K562 (cell line): ENCODE measurements around the gene PLA2G12B. TPM values are rescaled to one million over a fixed set of nuclear protein-coding genes. Genes with fewer than 3 reads are reported as not detected.

Source experiments
- AFF4 ChIP-seq: sonication (generic); formaldehyde crosslinking; IDR thresholded peaks from 2 replicates; pipeline ENCODE4 v1.8.0; 2023; ENCODE audit warnings: mild to moderate bottlenecking, missing genetic modification reagents
- FOXJ3 ChIP-seq: sonication (generic); formaldehyde crosslinking; IDR thresholded peaks from 2 replicates; pipeline ENCODE4 v1.4.0; 2020; ENCODE audit warnings: mild to moderate bottlenecking, missing genetic modification reagents
- HDAC2 ChIP-seq: fragments of 450-650 bp; IDR thresholded peaks from 2 replicates; pipeline ENCODE4 v1.6.1; 2016; ENCODE audit warnings: mild to moderate bottlenecking
- JUND ChIP-seq, 2 experiments: IDR thresholded peaks; 2 replicates in 1 of 2; 3 replicates in 1 of 2; pipeline ENCODE4 v1.6.1; 2011; ENCODE audit warnings: borderline replicate concordance in 2 of 2, low read depth in 2 of 2, low read length in 2 of 2, improper control_type of control experiment in 1 of 2, missing biosample characterization in 1 of 2, missing genetic modification characterization in 1 of 2, missing genetic modification reagents in 1 of 2
- OTX1 ChIP-seq: fragments of 450-650 bp; formaldehyde crosslinking; IDR thresholded peaks from 2 replicates; pipeline ENCODE4 v1.4.0; 2022; ENCODE audit warnings: mild to moderate bottlenecking
- POLR2AphosphoS2 ChIP-seq: IDR thresholded peaks from 2 replicates; pipeline ENCODE4 v1.6.1; 2012; ENCODE audit warnings: low read length, improper control_type of control experiment
- RCOR1 ChIP-seq, 2 experiments: IDR thresholded peaks; 2 replicates each; pipeline ENCODE4 v1.6.1; 2012; ENCODE audit warnings: low read depth in 2 of 2, low read length in 2 of 2, borderline replicate concordance in 1 of 2, improper control_type of control experiment in 1 of 2
- RFX7 ChIP-seq: fragments of 250-450 bp; sonication (Bioruptor Pico); IDR thresholded peaks from 2 replicates; pipeline ENCODE4 v1.5.1; 2021; ENCODE audit warnings: mild to moderate bottlenecking
- SP1 ChIP-seq: sonication (generic); formaldehyde crosslinking; IDR thresholded peaks from 2 replicates; pipeline ENCODE4 v1.8.1; 2022; ENCODE audit warnings: mild to moderate bottlenecking, missing genetic modification reagents
- TAL1 ChIP-seq: fragments of 450-650 bp; IDR thresholded peaks from 2 replicates; pipeline ENCODE4 v1.6.1; 2016; ENCODE audit warnings: mild to moderate bottlenecking
- UBTF ChIP-seq, 2 experiments: IDR thresholded peaks; 2 replicates each; pipeline ENCODE4 v1.6.1; 2012; ENCODE audit warnings: improper control_type of control experiment in 2 of 2, low read depth in 2 of 2, low read length in 2 of 2, borderline replicate concordance in 1 of 2
- ZNF318 ChIP-seq, 2 experiments: fragments of 450-650 bp; IDR thresholded peaks; 2 replicates each; pipeline ENCODE4 v1.6.1; 2016; ENCODE audit warnings: mild to moderate bottlenecking in 2 of 2, borderline replicate concordance in 1 of 2, low read depth in 1 of 2, moderate library complexity in 1 of 2
- ZNF764 ChIP-seq: fragments of 250-450 bp; sonication (Bioruptor Pico); IDR thresholded peaks from 2 replicates; pipeline ENCODE4 v1.4.0; 2020; ENCODE audit warnings: low read depth, mild to moderate bottlenecking, moderate library complexity
- polyA plus RNA-seq, 8 experiments: library from polyadenylated mRNA; depleted of rRNA in 4 of 8; stranded (reverse) in 5 of 8; unstranded in 3 of 8; fragments of >200 nt; fragmentation: Nextera tagmentation in 2 of 8; fragmentation: Illumina TruSeq in 1 of 8; extraction: Ambion mirVana in 2 of 8; extraction: Trizol in 1 of 8; gene quantifications; 2 replicates each; pipeline versions ENCODE4 v1.2.1 to v1.2.3, GENCODE V29; 2011 to 2014; ENCODE audit warnings: inconsistent platforms in 1 of 8, missing spikeins in 1 of 8
- total RNA-seq, 7 experiments: library from RNA; depleted of rRNA in 6 of 7; stranded (reverse); fragments of >200 nt in 6 of 7; fragmentation: Illumina TruSeq in 2 of 7; extraction: Trizol in 2 of 7; gene quantifications; 2 replicates each; pipeline versions ENCODE4 v1.2.1 to v1.2.3, GENCODE V29; 2011 to 2021; ENCODE audit warnings: low replicate concordance in 1 of 7

PLA2G12B gene
- total and polyA plus RNA-seq, 9 of the 15 experiments (the other 6 are each of a cell fraction or from before 2014, with no cell fraction given) = not detected

GRCh38 chr10:72951760-72952159, 2.8 kb downstream of the PLA2G12B start (continued):
- TF ChIP-seq UBTF (IDR thresholded peaks at IDR 0.05; ENCODE audit: borderline replicate concordance in 1 of 2, low read depth in 2 of 2, low read length in 2 of 2) = no peak
- TF ChIP-seq RFX7 (CRISPR knock-in tag) = no peak
- no peak for TF ChIP-seq FOXJ3 (CRISPR knock-in tag)
- TF ChIP-seq RCOR1 (IDR thresholded peaks at IDR 0.05; ENCODE audit: borderline replicate concordance in 1 of 2, low read depth in 2 of 2, low read length in 2 of 2) = no peak
- no peak for TF ChIP-seq ZNF764 (CRISPR knock-in tag)
- no peak for TF ChIP-seq SP1 (CRISPR knock-in tag)
- no peak for TF ChIP-seq POLR2AphosphoS2
- peak; percentile 29; the same call in 1 of the 2 replicates for TF ChIP-seq JUND (IDR thresholded peaks at IDR 0.05; ENCODE audit: borderline replicate concordance, low read depth, low read length)
- TF ChIP-seq JUND (tag; IDR thresholded peaks at IDR 0.05; ENCODE audit: borderline replicate concordance, low read depth, low read length) = peak; percentile 66; the same call in 1 of the 3 replicates
- no peak for TF ChIP-seq AFF4 (CRISPR knock-in tag)
- no peak for TF ChIP-seq TAL1
- no peak for TF ChIP-seq OTX1 (CRISPR knock-in tag)
- no peak for TF ChIP-seq ZNF318 (IDR thresholded peaks at IDR 0.05; ENCODE audit: borderline replicate concordance in 1 of 2, low read depth in 1 of 2)
- no peak for TF ChIP-seq HDAC2
